PC-9 (cell line): ENCODE results near the gene FAM107A.

Source experiments
- CTCF ChIP-seq: fragments of 200-600 bp; sonication (generic); conservative IDR thresholded peaks from 2 replicates; pipeline ENCODE4 v1.6.1; 2017; ENCODE audit warnings: mixed run types, antibody characterized with exemption, mild to moderate bottlenecking, moderate library complexity
- EZH2 ChIP-seq: fragments of 200-600 bp; sonication (generic); IDR thresholded peaks from 2 replicates; pipeline ENCODE4 v1.8.0; 2017; ENCODE audit warnings: antibody characterized with exemption, low read depth

- TF ChIP-seq EZH2 (no peak), CTCF (no peak)
Measured at GRCh38 chr3:58528629-58529028, 48.6 kb downstream of the FAM107A start.
